Muscle layer of colon (tissue), 2 donors: ENCODE data around the gene FRMPD2.

Source experiments
- H3K27ac ChIP-seq: one replicate; pipeline ENCODE4 v1.7.0; 2013; ENCODE audit warnings: low read depth, mild to moderate bottlenecking, low read length, moderate library complexity
- H3K27me3 ChIP-seq, 2 donors: one replicate each; pipeline ENCODE4 v1.7.0; 2013; ENCODE audit warnings: low read length in 2 of 2, mild to moderate bottlenecking in 2 of 2; ENCODE audit not compliant: insufficient read depth in 2 of 2, control insufficient read depth in 1 of 2
- H3K36me3 ChIP-seq: one replicate; pipeline ENCODE4 v1.7.0; 2013; ENCODE audit warnings: mild to moderate bottlenecking, low read length; ENCODE audit not compliant: insufficient read depth
- H3K4me1 ChIP-seq: one replicate; pipeline ENCODE4 v1.7.0; 2013; ENCODE audit warnings: mild to moderate bottlenecking, low read length; ENCODE audit not compliant: insufficient read depth
- H3K4me3 ChIP-seq, 2 donors: one replicate each; pipeline ENCODE4 v1.7.0; 2013; ENCODE audit warnings: low read length in 2 of 2, low read depth in 1 of 2, mild to moderate bottlenecking in 1 of 2, moderate library complexity in 1 of 2
- H3K9ac ChIP-seq: one replicate; pipeline ENCODE4 v1.7.0; 2013; ENCODE audit warnings: low read length
- H3K9me3 ChIP-seq: one replicate; pipeline ENCODE4 v1.7.0; 2013; ENCODE audit warnings: mild to moderate bottlenecking, low read length
- donor health status: abdominal sarcoma.
- donor health status: Adenocarcinoma of cecum.

The FRMPD2 gene

DNA sequence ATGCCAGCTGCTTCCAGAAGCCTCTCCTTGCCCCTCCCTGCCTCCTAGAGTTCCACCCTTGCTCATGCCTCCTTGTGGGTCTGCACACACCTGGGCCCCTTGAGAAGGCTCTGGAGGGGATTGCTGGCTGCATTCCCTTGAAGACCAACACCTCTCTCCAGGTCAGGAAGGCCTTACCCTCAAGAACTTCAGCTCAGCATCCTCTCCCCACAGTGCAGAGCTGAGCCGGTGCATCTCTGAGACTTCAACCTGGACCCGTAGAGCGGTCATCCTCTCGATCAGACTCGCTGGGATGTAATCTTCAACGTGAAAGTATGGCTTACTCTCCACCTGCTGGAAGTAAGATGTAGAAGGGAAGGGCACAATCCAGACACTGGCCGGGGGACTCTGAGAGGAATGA is 62.7 kb downstream of the FRMPD2 start:
- H3K4me1 ChIP-seq = no peaks in the 10 kb centered on the region
- H3K4me3 ChIP-seq = no peak overlapping the region
- no peaks in the 10 kb centered on the region for H3K9me3 ChIP-seq
- no peaks in the 10 kb centered on the region for H3K36me3 ChIP-seq
- no peak overlapping the region for H3K9ac ChIP-seq
- no peak overlapping the region for H3K27ac ChIP-seq
- H3K27me3 ChIP-seq = no peaks in the 10 kb centered on the region

DNA sequence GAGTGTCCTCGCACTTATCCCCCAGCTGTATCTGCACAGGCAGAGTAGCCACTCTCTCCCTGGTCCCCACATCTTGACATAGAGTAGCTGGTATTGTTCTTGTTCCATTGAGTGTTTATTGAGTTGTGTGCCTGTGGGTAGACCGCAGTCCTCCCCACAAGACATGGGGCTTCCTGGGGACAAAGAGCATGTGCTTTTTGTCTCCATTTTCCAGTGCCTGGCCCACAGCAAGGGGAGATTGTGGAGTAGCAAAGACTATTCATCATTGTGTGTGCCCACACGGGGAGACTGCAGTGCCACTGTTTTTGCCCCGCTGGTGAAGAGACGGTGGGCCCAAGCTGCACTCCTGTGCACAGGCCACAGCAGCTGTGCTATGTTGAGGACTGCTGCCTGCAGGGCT is 63.5 kb downstream of the FRMPD2 start:
- Histone ChIP-seq H3K27me3 (no peaks in the 10 kb centered on the region), H3K4me1 (no peaks in the 10 kb centered on the region), H3K9me3 (no peaks in the 10 kb centered on the region), H3K27ac (no peak overlapping the region), H3K36me3 (no peaks in the 10 kb centered on the region), H3K4me3 (no peak overlapping the region), H3K9ac (no peak overlapping the region)

DNA sequence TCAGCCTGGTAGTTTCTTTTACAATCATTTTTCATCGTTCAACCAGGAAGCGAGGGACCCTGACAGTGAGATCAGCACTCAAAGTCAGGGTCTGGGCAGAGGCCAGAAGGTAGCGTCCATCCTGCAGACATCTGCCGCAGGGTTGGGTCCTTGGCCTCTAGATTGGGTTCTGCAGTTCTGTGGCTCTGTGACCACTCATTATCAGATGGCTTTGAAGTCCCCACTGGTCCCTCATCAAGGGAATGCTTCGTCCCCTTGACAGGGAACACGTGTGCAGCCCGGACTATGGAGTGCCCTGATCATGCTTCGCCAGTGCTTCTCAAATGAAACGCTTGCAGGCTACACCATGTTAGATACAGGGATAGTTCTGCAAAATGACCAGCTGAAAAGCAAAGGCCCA is 64.1 kb downstream of the FRMPD2 start:
- H3K36me3 ChIP-seq = no peaks in the 10 kb centered on the region
- no peak overlapping the region for H3K27ac ChIP-seq
- H3K9ac ChIP-seq = no peak overlapping the region
- no peaks in the 10 kb centered on the region for H3K9me3 ChIP-seq
- H3K4me3 ChIP-seq = no peak overlapping the region
- H3K4me1 ChIP-seq = no peaks in the 10 kb centered on the region
- no peaks in the 10 kb centered on the region for H3K27me3 ChIP-seq

DNA sequence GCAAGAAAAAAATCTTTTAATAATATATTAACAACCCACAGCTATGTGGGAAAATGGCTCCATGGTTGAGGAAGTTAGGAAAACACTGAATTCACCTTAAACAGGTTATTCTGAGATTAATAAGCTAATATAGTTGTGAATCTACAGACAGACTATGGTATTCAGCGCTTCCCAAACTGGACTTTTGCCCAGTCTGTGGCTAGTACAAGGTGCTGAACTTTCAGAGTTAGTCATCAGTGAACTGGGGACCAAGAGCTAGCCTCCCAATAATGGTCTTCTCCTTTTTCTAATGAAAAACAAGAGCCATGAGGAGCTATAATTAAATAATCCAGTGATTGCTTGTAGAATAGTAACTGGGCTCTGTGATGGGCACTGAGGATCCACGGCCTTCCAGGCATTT is 65.3 kb downstream of the FRMPD2 start:
- H3K4me1 ChIP-seq = no peaks in the 10 kb centered on the region
- H3K36me3 ChIP-seq = no peaks in the 10 kb centered on the region
- H3K27me3 ChIP-seq = no peaks in the 10 kb centered on the region
- H3K9me3 ChIP-seq = no peaks in the 10 kb centered on the region
- H3K27ac ChIP-seq = no peak overlapping the region
- H3K9ac ChIP-seq = no peak overlapping the region
- no peak overlapping the region for H3K4me3 ChIP-seq

DNA sequence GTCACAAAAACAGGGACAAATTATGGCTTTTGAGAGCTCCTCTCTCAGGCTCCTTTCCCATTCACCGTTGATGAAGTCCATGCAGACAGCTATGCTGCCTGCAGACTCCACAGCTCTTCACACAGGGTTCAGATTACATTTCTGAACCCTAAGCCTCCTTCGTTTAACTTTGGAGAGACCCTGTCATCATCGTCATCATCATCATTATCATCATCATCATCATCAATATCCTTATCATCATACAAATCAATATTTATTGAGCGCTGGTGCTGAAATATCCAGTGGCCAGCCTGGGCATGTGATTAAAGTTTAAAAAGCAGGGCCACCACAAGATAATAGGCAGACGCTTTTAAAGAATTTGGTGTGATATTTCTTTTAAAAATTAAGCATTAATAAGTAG is 66.6 kb downstream of the FRMPD2 start:
- Histone ChIP-seq H3K4me3 (no peak overlapping the region), H3K27me3 (no peaks in the 10 kb centered on the region), H3K9me3 (no peaks in the 10 kb centered on the region), H3K27ac (no peak overlapping the region), H3K36me3 (no peaks in the 10 kb centered on the region), H3K9ac (no peak overlapping the region), H3K4me1 (no peaks in the 10 kb centered on the region)

DNA sequence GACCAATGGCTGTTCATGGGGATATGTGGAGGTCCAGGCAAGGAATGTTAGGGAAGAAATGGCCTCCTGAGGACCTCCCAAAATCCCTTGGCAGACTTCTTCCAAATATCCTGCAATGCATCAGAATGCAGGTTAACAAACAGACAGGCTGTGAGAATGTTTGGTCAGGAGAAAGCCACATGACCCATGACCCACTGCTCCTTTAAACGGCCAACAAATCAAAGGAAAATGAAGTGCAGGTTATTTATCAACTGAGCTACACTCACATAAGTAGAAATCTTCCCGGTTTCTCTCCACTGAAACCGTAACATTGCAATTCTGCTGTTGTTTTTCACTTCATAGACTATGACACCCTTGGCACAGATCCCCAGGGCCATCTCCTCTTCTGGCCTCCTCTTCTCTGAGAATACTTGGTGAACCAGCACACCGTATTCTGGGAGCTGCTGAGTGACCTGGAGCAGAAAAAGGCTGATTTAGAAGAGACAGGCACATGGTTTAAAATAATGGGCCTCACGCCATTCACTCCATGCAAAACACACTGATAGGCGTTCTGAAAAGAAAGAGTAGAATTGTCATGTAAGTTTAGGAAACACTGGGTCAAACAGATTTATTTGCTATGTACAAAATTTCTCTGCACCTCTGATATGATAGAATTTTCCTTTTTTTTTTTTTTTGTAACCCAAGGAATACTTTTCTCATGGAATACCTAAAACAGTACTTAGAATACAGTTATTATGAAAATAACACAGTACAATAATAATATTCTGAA is 67.8 kb downstream of the FRMPD2 start:
- H3K27ac ChIP-seq = no peak overlapping the region
- H3K36me3 ChIP-seq = no peaks in the 10 kb centered on the region
- H3K27me3 ChIP-seq = no peaks in the 10 kb centered on the region
- H3K9me3 ChIP-seq = no peaks in the 10 kb centered on the region
- no peak overlapping the region for H3K4me3 ChIP-seq
- H3K4me1 ChIP-seq = no peaks in the 10 kb centered on the region
- no peak overlapping the region for H3K9ac ChIP-seq

DNA sequence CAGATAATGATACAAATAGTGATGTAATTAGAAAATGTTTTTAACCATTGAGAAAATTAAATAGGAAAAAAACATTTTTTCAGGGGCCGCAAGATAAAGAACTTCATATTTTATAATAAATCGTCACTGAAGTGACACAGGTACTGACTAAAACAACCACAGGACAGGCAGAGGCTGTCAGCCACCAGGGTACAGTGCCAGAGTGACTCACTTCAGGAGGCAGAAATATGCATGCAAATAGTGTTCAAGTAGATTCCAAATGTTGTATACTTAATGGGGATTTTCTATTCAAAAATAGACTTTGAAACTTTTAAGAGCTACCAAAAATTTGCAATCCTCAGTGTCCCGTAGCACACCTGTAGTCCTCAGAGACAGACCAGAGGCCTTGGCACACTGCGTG is 68.6 kb downstream of the FRMPD2 start:
- Histone ChIP-seq H3K9ac (no peak overlapping the region), H3K4me1 (no peaks in the 10 kb centered on the region), H3K27ac (no peak overlapping the region), H3K27me3 (no peaks in the 10 kb centered on the region), H3K4me3 (no peak overlapping the region), H3K36me3 (no peaks in the 10 kb centered on the region), H3K9me3 (no peaks in the 10 kb centered on the region)

DNA sequence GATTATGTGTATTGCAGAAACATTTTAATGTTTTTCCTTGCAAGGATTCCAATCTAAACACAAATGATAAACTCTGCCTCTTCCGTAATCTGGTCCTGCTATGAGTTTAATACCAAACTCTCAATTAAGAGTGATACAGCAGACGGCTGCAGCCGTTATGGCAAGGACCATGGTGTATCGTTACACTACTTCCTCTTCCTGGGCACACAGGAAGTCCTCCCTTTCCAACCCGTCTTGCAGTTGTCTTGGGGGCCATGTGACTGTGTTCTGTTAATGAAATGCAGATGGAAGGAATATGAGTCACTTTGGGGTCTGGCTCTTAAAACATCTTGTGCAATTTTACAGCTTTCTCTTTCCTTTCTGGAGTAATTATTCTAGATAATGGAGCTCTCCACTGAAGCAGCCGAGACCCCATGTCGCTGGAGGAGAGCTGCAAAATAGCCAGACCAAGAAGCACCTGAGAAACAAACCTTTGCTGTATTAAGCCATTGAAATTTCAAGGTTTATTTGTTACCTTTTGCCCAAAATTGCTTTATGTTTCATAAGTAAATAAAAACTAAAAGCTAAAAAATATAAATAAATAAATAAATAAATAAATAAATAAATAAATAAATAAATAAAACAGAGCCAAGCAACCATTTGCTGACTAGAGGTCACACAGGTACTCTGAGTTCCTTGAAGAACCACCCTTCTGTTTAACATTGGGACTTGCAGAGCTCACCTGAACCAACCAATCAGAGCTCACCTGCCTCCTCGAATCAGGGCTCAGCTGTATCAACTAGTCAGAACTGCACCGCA is 74.7 kb downstream of the FRMPD2 start:
- no peaks in the 10 kb centered on the region for H3K27me3 ChIP-seq

DNA sequence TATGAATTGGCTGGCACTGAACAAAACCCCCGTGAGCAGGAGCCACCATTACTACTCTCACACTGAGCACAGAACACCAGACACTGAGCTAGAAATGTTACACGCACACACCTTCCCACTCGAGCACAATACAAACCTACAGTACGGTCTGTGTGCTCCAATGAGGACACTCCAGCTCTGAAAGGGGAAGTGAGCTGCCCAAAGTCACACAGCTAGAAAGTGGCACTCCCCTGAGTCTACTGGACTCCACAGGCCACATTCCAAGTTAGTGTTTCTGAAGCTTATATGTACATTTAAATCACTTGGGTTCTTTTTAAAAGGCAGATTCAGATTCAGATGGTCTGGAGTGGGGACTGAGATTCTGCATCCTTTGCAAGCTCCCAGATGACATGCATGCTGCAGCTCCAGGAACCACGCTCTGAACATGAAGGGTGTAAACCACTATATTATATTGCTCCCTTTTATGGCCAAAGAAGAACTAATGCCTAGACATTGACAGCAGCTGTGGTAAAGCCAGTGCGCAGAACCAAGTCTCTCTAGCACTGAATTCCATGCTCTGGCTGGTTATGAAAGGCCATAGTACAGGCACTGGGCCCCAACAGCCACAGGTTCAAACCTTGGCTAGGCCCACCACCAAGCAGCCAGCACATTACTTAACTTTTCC is 77.1 kb downstream of the FRMPD2 start:
- H3K36me3 ChIP-seq = no peaks in the 10 kb centered on the region
- H3K9me3 ChIP-seq = no peaks in the 10 kb centered on the region
- no peak overlapping the region for H3K27ac ChIP-seq
- no peak overlapping the region for H3K4me3 ChIP-seq
- no peaks in the 10 kb centered on the region for H3K27me3 ChIP-seq
- H3K9ac ChIP-seq = no peak overlapping the region
- no peaks in the 10 kb centered on the region for H3K4me1 ChIP-seq

More for the DNA sequence above, 74.7 kb downstream of the FRMPD2 start:
- H3K4me3 ChIP-seq = no peak overlapping the region
- no peak overlapping the region for H3K9ac ChIP-seq
- no peaks in the 10 kb centered on the region for H3K9me3 ChIP-seq
- no peaks in the 10 kb centered on the region for H3K4me1 ChIP-seq
- H3K36me3 ChIP-seq = no peaks in the 10 kb centered on the region
- no peak overlapping the region for H3K27ac ChIP-seq

DNA sequence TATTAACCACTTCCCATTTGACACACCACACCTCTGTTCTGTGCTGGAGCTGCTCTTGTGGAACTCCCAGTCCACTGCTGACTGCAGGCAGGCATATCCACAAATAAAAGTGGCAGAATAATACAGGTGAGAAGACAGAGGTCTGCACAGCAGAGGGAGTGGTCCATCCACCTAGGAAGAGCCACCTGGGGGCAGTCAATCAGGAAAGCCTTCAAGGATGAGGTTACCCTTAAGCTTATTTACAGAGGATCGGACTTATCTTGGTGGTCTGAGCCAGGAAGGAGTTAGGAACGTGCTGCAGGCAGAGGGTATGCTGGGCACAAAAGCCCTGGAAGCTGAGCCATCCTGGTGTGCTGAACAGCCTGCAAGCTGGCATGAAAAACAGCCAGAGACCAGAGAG is 78.7 kb downstream of the FRMPD2 start:
- Histone ChIP-seq H3K36me3 (no peaks in the 10 kb centered on the region), H3K27ac (no peak overlapping the region), H3K9ac (no peak overlapping the region), H3K4me3 (no peak overlapping the region), H3K9me3 (no peaks in the 10 kb centered on the region), H3K27me3 (no peaks in the 10 kb centered on the region), H3K4me1 (no peaks in the 10 kb centered on the region)

DNA sequence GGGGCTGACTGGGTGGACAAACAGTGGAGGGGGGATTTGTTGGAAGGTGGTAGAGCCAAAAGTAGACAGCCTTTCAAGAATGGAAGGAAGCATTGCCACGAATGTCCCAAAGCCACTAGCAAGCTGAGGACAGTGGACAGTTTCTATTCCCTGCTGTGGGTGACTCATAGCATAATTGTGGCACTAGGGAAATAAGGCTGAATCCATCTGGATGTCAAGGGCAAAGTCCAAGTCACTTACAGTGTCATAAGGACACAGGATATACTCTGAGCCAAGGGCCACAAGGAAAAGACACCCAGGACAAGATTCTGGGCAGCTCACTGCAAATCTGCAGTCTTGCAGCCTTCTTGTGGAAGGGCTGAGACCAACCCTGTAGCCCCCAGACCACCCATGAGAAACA is 79.7 kb downstream of the FRMPD2 start:
- no peak overlapping the region for H3K4me3 ChIP-seq
- H3K9me3 ChIP-seq = no peaks in the 10 kb centered on the region
- no peak overlapping the region for H3K9ac ChIP-seq
- H3K4me1 ChIP-seq = no peaks in the 10 kb centered on the region
- no peak overlapping the region for H3K27ac ChIP-seq
- H3K27me3 ChIP-seq = no peaks in the 10 kb centered on the region
- H3K36me3 ChIP-seq = no peaks in the 10 kb centered on the region
